Endodermal cell (in vitro differentiated cells): ENCODE results near the gene MANBA. TPM values are rescaled to one million over a fixed set of nuclear protein-coding genes. Genes with fewer than 3 reads are reported as not detected.

Source experiments
- DNase-seq: peaks from one replicate; pipeline ENCODE4 v3.0.0-alpha.2; 2017
- H3K27ac ChIP-seq: 2 replicates; pipeline ENCODE4 v1.5.1; 2013; ENCODE audit warnings: mild to moderate bottlenecking, low read depth, low read length, moderate library complexity
- H3K27me3 ChIP-seq: 2 replicates; pipeline ENCODE4 v1.6.1; 2013; ENCODE audit warnings: mild to moderate bottlenecking, low read length, moderate library complexity; ENCODE audit not compliant: insufficient read depth, control insufficient read depth, poor library complexity, severe bottlenecking
- H3K36me3 ChIP-seq: 2 replicates; pipeline ENCODE4 v1.7.0; 2013; ENCODE audit warnings: mild to moderate bottlenecking, low read length, moderate library complexity; ENCODE audit not compliant: control insufficient read depth, insufficient read depth
- H3K4me1 ChIP-seq: one replicate; pipeline ENCODE4 v1.7.0; 2013; ENCODE audit warnings: low read length; ENCODE audit not compliant: control insufficient read depth, insufficient read depth
- H3K4me3 ChIP-seq: 2 replicates; pipeline ENCODE4 v1.5.1; 2013; ENCODE audit warnings: mild to moderate bottlenecking, low read length, moderate library complexity
- H3K9ac ChIP-seq: 2 replicates; pipeline ENCODE4 v1.6.1; 2013; ENCODE audit warnings: mild to moderate bottlenecking, low read length, moderate library complexity; ENCODE audit not compliant: poor library complexity, severe bottlenecking; ENCODE audit errors: extremely low read depth
- H3K9me3 ChIP-seq: 2 replicates; pipeline ENCODE4 v1.6.1; 2013; ENCODE audit warnings: mild to moderate bottlenecking, low read length, moderate library complexity; ENCODE audit not compliant: control insufficient read depth
- H3K27ac Mint-ChIP-seq: 2 replicates; pipeline ENCODE4 v1.8.0; 2020; ENCODE audit warnings: mixed read lengths
- H3K27me3 Mint-ChIP-seq: 2 replicates; pipeline ENCODE4 v1.8.0; 2021; ENCODE audit warnings: mild to moderate bottlenecking, mixed read lengths; ENCODE audit not compliant: insufficient read depth
- H3K36me3 Mint-ChIP-seq: 2 replicates; pipeline ENCODE4 v1.8.0; 2020; ENCODE audit warnings: low read depth, mixed read lengths
- H3K4me1 Mint-ChIP-seq: 2 replicates; pipeline ENCODE4 v1.8.0; 2020; ENCODE audit warnings: mixed read lengths
- H3K4me3 Mint-ChIP-seq: 2 replicates; pipeline ENCODE4 v1.8.0; 2020; ENCODE audit warnings: mild to moderate bottlenecking, moderate library complexity, mixed read lengths
- H3K9me3 Mint-ChIP-seq: 2 replicates; pipeline ENCODE4 v1.8.0; 2020; ENCODE audit warnings: mild to moderate bottlenecking, mixed read lengths
- WGBS, 2 experiments: methylation state at CpG; one replicate each; pipeline versions ENCODE4 v1.1.5 to v1.1.7; 2013; ENCODE audit warnings: missing lambda C conversion rate in 2 of 2, mixed read lengths in 1 of 2; ENCODE audit not compliant: insufficient coverage in 1 of 2, insufficient read length in 1 of 2; 5-methylcytosine and 5-hydroxymethylcytosine counted together
- total RNA-seq, 2 donors: library from RNA; stranded (reverse); fragmentation: NEBNext Ultra II Directional in 1 of 2; extraction: Animal tissue kit (Norgen Biotek cat#: 25700) in 1 of 2; gene quantifications; 2 replicates in 1 of 2; 3 replicates in 1 of 2; pipeline ENCODE4 v1.2.1, GENCODE V29; 2021
- TF ChIP-seq, protein P1 (sequence below): fragments of 200-600 bp; sonication (generic); conservative IDR thresholded peaks from 2 replicates; pipeline ENCODE4 v1.5.0; 2021; ENCODE audit warnings: antibody characterized with exemption, mild to moderate bottlenecking

Gene MANBA
- total RNA-seq, 2 donors from 2014 or later: 30.4 to 32.0 TPM

- no peaks in the 10 kb centered on the region for H3K4me1 ChIP-seq
- H3K4me3 Mint-ChIP-seq: no peak overlapping the region
- H3K36me3 Mint-ChIP-seq: peaks cover 9% of the 10 kb centered on the region
- H3K9me3 ChIP-seq: no peaks in the 10 kb centered on the region
- H3K27ac Mint-ChIP-seq: no peak overlapping the region
- WGBS, 2 experiments: 94 to 98% methylated on average over 10 to 13 of the region's 13 CpGs
- DNase-seq: no peak
- no peaks in the 10 kb centered on the region for H3K4me1 Mint-ChIP-seq
- H3K27me3 Mint-ChIP-seq: no peaks in the 10 kb centered on the region
- no peaks in the 10 kb centered on the region for H3K9me3 Mint-ChIP-seq
- H3K4me3 ChIP-seq: no peak overlapping the region
- no peak overlapping the region for H3K9ac ChIP-seq
- H3K27ac ChIP-seq: no peak overlapping the region
- TF ChIP-seq, protein P1, sequence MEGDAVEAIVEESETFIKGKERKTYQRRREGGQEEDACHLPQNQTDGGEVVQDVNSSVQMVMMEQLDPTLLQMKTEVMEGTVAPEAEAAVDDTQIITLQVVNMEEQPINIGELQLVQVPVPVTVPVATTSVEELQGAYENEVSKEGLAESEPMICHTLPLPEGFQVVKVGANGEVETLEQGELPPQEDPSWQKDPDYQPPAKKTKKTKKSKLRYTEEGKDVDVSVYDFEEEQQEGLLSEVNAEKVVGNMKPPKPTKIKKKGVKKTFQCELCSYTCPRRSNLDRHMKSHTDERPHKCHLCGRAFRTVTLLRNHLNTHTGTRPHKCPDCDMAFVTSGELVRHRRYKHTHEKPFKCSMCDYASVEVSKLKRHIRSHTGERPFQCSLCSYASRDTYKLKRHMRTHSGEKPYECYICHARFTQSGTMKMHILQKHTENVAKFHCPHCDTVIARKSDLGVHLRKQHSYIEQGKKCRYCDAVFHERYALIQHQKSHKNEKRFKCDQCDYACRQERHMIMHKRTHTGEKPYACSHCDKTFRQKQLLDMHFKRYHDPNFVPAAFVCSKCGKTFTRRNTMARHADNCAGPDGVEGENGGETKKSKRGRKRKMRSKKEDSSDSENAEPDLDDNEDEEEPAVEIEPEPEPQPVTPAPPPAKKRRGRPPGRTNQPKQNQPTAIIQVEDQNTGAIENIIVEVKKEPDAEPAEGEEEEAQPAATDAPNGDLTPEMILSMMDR: no peak
- H3K36me3 ChIP-seq: peaks cover 12% of the 10 kb centered on the region
- no peaks in the 10 kb centered on the region for H3K27me3 ChIP-seq
These were observed 131.1 kb downstream of the MANBA start for GRCh38 chr4:102629673-102630072.

- H3K27ac ChIP-seq: no peak overlapping the region
- Mint-ChIP-seq H3K4me3 (no peak overlapping the region), H3K27ac (no peak overlapping the region), H3K36me3 (peaks cover 8% of the 10 kb centered on the region), H3K4me1 (no peaks in the 10 kb centered on the region), H3K9me3 (no peaks in the 10 kb centered on the region), H3K27me3 (no peaks in the 10 kb centered on the region)
- 82 to 93% methylated on average over 3 of the region's 3 CpGs for WGBS, 2 experiments
- H3K36me3 ChIP-seq: peaks cover 6% of the 10 kb centered on the region
- TF ChIP-seq, protein P1: no peak
- no peak overlapping the region for H3K4me3 ChIP-seq
- no peak for DNase-seq
- H3K9ac ChIP-seq: no peak overlapping the region
- no peaks in the 10 kb centered on the region for H3K27me3 ChIP-seq
- H3K9me3 ChIP-seq: no peaks in the 10 kb centered on the region
- no peaks in the 10 kb centered on the region for H3K4me1 ChIP-seq
These were observed 132.8 kb downstream of the MANBA start for GRCh38 chr4:102627831-102628523.

GRCh38 chr4:102625232-102625930, 135.4 kb downstream of the MANBA start:
- Histone ChIP-seq H3K27ac (no peak overlapping the region), H3K4me3 (no peak overlapping the region), H3K4me1 (no peaks in the 10 kb centered on the region), H3K9ac (no peak overlapping the region), H3K9me3 (no peaks in the 10 kb centered on the region), H3K36me3 (no peaks in the 10 kb centered on the region), H3K27me3 (no peaks in the 10 kb centered on the region)
- Mint-ChIP-seq H3K4me1 (no peaks in the 10 kb centered on the region), H3K27ac (no peak overlapping the region), H3K4me3 (no peak overlapping the region), H3K36me3 (no peaks in the 10 kb centered on the region), H3K9me3 (no peaks in the 10 kb centered on the region), H3K27me3 (no peaks in the 10 kb centered on the region)
- TF ChIP-seq, protein P1: peak; percentile 66
- 80 to 100% methylated on average over 1 to 3 of the region's 3 CpGs for WGBS, 2 experiments
- DNase-seq: peak; percentile 67
